ENCODE measurements around the gene TALDO1.
A peak's percentile ranks its signal among the peaks of the same experiment; 100 is the strongest.
"Not testable (repeated sequence)": the region's sequence is repeated elsewhere in the genome, so short reads cannot be mapped to it uniquely, and the experiment has no call there.

TALDO1 gene

DNA sequence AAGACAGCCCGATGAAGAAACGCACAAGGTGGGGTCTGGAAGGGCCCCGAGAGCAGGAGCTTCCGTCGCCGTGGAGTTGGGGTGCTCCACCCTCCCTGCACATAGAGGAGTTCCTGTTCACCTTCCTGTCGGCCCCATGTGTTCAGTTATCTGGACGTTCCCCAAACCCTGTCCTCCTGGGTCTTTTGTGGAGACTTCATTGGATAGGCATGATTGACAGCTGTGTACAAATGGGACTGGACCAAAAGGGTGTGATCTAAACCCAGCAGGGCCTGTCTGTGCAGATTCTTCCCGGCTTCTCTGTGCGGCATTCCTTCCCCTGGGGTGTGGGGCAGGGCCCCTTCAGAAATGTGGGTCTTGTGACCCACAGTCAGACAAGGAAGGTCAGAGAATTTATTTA lies 9.4 kb upstream of the TALDO1 start:
- not testable (repeated sequence) for DNase-seq

DNA sequence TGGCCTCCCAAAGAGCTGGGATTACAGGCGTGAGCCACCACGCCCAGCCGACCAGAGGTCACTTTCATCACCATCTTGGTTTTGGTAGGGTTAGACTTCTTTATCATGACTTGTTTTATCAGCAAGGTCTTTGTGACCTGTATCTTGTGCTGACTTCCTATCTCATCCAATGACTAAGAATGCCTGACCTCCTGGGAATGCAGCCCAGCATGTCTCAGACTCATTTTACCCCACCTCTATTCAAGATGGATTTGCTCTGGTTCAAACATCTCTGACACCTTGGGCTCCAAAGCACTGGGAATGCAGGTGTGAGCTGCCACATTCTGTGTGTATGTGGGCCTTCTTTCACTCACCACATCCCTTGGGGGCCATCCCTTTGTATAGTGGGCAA lies 5.1 kb upstream of the TALDO1 start:
- DNase-seq: no peak

DNA sequence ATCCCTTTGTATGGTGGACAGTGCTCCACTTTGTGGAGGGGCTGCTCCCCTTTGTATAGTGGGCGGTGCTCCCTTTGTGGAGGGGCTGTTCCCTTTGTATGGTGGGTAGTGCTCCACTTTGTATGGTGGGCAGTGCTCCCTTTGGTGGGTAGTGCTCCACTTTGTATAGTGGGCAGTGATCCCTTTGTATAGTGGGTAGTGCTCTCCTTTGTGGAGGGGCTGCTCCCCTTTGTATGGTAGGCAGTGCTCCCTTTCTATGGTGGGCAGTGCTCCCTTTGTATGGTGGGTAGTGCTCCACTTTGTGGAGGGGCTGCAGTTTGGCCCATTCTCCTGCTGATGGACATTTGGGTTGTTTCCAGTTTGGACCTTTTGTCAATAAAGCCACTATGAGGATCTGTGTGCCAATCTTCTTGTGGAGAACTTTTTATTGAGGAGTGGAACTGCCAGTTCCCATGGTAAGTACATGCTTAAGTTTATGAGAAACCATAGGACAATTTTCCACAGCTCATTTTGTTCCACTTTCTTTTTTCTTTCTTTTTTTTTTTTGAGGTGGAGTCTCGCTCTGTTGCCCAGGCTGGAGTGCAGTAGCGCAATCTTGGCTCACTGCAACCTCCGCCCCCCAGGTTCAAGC lies 4.6 kb upstream of the TALDO1 start:
- DNase-seq: no peak

DNA sequence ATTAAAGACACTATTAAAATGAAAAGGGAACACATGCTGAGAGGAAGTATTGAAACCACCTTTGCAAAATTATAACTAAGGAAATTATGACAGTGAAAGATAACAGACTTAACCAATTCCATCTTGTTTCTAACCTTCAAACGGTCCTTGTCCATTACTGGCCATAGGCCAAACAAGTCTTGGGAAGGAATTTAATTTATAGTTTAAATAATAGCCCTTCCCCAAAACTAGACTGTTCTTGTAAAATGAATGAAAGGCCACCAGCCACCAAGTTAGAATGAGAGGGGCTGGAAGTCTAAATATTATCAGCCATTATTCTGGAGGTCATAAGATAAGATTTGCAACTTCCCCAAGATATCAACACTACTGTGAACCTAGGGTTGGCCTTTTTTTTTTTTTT lies 1.8 kb upstream of the TALDO1 start:
- DNase-seq: no peak

DNA sequence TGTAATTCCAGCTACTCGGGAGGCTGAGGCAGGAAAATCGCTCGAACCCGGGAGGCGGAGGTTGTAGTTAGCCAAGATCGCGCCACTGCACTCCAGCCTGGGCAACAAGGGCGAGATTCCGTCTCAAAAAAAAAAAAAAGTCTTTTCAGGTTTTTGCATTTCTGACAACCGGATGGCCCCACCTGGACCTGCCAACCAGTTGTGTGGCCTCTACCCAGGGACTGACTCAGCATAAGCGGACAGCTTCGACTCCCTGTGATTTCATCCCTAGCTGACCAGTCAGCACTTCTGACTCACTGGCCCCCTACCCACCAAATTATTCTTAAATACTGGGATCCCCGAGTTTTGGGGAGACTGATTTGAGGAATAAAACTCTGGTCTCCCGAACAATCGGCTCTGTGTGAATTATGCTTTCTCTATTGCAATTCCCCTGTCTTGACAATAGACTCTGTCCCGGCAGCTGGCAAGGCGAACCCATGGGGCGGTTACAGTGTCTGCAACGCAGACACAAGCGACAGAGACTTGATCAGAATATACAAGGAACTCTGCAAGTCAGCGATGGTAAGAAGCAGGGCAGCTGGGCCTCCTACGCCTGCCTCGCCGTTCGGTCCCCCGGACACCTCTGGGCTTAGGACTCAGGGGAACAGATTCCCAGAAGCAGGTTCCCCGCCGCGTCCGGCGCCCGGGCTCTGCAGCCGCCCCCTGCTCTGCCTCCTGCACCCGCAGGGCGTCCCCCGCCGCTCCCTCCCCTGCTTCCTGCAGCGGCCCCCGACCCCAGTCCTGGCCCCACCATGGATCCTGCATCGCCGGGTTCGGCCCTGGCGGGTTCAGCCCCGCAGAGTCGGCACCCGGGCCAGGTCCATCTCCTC lies 741 bp upstream of the TALDO1 start:
- no peak for DNase-seq

DNA sequence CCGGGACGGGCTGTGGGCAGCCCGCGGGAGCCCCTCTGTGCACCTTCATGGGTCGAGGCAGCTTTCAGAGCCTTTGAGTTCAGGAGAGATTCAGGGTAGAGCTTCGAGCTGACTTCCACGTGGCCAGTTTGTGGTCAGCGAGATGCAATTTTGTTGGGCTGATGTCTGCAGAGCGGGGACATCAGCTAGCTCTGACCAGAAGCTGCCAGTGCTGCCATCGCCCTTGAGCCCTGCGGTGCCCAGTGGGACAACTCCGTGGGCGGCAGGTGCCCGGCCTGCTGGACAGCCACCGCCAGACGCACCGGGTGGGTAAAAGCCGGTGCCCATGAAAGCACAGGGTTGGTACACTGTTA lies 719 bp downstream of the TALDO1 start:
- no peak for DNase-seq

DNA sequence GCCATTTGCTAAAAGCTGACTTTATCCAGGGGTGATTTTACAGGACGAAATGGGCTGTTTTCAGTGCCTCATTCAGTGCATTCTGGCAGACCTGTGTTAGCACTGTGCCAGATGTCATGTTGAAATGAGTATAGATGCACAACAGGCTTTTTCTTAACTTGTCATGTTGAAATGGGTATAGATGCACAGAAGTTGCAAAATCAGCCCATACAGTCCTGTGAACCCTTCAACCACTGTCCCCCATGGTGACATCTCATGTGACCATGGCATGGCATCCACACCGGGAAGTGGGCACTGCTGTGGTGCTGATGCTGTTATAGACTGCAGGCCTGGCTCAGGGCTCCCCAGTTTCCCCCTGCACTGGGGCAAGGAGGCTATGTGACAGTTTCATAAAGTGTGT lies 2.5 kb downstream of the TALDO1 start:
- no peak for DNase-seq

DNA sequence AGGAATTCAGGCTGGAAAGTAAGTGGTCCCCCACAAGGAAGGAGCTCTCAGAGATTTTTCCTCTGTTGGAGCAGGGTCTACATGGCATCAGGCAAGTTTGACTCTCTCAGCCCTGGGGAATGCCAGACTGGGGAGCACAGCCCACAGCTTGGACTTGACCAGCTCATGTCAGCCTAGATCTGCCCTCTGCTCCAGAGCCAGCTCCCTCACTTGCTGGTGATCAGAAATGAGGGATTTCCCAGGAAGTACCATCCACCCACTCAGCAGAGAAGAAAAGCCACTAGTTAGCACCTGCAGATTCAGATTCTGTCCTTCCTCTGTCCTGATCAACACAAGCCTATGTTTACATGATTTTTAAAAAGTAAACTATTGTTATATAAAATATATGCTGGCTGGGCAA lies 13.0 kb downstream of the TALDO1 start:
- DNase-seq: no peak

DNA sequence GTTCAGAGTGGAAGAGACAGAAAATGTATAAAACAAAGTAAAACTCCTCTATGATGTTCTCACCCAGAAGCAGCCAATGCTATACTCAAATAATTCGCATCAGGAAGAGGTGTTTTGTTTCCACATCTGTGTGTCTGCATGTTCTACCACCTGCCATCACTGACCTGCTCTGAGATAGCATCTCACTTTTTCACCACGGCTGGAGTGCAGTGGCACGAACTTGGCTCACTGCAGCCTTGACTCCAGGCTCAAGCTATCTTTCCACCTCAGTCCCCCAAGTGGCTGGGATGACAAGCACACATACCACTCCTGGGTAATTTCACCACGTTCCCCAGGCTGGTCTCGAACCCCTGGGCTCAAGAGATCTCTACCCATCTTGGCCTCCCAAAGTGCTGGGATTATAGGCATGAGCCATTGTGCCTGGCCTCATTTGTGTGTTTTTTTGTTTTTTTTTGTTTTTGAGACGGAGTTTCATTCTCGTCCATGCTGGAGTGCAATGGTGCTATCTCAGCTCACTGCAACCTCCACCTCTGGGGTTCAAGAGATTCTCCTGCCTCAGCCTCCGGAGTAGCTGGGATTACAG lies 14.4 kb downstream of the TALDO1 start:
- no peak for DNase-seq

DNA sequence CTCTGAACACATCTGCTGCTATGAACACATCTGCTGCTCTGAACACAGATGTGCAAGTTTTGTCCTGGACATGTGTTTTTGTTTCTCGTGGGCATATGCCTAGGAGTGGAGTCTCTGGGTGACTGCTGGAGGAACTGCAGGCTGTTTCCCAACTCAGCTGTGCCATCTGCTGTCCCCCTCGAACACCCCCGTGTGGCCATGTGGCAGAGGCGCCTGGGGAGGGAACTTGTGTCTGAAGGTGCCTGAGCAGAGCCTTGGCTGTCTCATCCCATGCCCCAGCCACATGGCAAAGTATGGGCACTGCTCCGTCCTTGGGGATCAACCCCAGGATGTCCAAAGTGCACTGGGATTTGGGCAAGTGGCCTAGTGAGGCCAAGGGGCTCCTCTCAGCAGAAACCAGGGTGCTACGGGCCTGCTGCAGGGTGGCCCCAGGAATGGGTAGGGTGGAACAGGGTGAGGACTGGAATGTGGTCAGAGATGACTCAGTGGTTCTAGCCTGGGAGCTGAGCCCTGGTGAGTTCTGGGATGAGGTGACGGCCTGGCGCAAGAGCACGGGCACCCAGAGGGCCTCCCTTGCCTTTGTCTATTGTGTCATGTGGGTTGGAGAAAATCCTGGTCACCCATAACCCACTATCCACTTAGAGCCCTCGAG lies 15.3 kb downstream of the TALDO1 start:
- no peak for DNase-seq

DNA sequence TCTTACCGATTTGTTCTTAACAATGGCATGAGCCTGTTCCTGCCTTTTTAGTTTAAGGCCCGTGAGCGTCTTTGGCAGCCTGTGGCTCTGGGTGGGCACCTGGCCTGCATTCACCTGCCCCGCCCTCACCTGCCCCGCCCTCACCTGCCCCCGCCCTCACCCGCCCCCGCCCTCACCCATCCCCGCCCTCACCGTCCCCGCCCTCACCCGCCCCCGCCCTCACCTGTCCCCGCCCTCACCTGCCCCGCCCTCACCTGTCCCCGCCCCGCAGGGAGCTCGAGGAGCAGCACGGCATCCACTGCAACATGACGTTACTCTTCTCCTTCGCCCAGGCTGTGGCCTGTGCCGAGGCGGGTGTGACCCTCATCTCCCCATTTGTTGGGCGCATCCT lies 15.8 kb downstream of the TALDO1 start:
- no peak for DNase-seq

DNA sequence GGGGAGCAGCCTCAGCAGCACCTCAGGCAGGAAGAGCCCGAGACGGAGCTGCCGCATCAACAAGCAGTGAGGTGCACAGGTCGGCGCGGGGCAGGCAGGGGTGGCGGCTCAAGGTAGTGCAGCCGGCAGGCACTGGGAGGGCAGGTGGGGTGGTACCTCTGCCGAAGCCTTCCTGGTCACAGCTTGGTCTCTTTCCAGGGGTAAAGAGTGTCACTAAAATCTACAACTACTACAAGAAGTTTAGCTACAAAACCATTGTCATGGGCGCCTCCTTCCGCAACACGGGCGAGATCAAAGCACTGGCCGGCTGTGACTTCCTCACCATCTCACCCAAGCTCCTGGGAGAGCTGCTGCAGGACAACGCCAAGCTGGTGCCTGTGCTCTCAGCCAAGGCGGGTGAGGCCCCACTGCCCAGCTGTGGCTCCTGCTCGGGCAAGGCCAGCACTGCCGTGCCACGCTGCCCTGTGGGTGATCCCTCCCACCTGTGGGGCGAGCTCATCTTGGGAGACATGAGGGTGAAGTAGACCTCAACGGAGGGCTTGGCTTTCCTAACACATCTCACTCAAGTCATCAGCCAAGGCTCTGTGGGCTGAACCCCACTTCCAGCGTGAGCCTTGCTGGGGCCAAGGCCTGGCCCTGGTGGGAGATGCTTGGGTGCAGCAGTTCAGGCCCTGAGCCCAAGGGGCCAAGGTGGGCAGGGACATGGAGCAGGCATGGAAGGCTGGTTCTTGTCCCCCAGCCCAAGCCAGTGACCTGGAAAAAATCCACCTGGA lies 16.5 kb downstream of the TALDO1 start:
- DNase-seq: no peak

DNA sequence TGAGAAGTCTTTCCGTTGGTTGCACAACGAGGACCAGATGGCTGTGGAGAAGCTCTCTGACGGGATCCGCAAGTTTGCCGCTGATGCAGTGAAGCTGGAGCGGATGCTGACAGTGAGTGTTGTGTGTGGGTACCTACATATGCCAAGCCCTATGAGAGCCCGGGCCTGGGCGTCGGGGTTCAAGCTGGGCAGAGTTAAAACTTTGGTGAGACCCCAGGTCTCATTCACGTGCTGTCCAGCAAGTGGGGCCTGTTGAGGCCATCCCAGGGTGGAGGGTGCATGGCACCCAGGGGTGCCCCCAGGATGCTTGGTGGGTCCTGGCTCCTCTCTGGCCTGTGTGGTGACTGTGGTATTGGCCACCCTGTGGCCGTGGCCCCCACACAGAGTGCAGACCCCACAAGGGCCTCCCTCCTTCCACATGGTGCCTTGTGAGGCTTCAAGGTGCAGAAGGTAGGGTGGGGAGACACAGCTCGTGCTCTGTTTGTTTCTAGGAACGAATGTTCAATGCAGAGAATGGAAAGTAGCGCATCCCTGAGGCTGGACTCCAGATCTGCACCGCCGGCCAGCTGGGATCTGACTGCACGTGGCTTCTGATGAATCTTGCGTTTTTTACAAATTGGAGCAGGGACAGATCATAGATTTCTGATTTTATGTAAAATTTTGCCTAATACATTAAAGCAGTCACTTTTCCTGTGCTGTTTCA lies 17.2 kb downstream of the TALDO1 start:
- no peak for DNase-seq

DNA sequence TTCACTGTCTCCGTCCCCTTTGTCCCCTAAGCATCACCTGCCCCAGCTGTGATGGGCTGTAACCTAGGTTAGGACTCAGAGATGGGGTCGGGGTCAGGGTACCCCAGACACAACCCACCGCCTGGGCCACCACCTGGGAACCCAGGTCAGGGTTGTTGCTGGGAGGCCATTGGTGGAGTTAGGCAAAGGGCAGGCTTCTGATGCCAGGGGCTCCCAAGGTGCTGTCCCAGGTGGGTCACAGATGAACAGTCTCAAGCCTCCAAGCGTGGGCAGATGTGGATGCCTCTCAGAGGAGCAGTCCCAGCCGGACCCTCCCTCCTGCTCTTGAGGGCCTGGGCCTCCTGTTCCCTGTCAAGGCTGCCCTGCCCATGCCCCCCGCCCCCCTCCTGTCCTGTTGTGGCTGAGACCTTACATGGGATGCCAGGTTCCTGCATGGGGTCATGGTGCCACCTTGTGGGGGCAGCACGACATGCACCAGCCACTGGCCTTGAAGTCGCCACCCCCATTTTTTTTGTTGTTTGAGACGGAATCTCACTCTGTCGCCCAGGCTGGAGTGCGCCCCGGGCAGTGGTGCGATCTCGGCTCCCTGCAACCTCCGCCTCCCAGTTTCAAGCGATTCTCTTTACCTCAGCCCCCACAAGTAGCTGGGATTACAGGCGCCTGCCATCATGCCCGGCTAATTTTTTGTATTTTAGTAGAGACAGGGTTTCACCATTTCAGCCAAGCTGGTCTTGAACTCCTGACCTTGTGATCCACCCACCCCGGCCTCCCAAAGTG lies 17.9 kb downstream of the TALDO1 start:
- DNase-seq: peak; percentile 73

DNA sequence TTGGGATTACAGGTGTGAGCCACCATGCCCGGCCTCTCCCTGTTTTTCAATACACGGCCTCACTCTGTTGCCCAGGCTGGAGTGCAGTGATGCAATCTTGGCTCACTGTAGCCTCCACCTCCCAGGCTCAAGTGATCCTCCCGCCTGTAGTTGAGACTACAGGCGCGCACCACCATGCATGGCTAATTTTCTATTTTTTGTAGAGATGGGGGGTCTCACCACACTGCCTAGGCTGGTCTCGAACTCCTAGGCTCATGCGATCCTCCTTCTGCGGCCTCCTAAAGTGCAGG lies 18.5 kb downstream of the TALDO1 start:
- no peak for DNase-seq

DNA sequence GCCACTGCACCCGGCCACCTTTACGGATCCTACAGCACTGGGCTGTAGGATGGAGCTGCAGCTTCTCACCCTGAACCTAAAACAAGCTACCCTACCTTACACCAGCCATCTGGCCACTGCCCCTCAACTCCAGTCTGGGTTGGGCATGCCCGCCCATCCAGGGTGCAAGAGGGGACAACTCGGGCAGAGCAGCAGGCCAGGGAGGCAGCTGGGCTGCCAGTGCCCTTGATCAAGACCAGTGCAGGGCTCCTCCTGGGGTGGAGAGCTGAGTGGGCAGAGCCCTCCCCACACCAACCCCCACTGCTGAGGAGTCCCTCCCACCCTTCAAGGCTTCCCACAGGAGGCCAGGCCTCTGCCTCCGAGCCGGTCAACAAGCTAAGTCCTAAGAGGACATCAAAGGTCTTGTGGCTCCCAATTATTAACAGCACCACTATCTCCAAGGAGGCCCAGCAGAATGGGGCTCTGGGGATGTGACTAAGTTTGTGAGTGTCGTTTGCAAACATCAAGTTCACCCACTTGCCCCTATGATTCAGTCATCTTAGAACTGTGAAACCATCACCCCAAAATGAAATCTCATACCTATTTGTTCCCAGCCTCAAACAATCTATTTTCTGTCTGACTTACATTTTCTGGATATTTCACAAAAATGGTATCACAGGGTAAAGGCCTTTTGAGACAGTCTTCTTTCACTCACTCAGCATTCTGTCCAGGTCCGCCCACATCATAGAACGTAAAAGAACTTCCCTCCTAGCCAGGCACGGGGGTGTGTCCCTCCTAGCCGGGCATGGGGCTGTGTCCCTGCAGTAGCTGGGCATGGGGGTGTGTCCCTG lies 19.1 kb downstream of the TALDO1 start:
- DNase-seq: no peak

DNA sequence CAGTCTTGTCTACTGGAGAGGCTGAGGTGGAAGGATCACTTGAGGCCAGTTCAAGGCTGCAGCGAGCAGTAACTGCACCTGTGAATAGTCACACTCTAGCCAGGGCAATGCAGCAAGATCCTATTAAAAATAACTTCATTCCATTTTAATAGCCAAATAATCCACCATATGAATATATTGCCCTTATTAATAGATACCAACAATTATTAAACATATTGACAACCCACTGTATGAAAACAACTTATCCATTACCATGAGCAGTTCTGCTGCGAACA lies 19.6 kb downstream of the TALDO1 start:
- DNase-seq: no peak

DNA sequence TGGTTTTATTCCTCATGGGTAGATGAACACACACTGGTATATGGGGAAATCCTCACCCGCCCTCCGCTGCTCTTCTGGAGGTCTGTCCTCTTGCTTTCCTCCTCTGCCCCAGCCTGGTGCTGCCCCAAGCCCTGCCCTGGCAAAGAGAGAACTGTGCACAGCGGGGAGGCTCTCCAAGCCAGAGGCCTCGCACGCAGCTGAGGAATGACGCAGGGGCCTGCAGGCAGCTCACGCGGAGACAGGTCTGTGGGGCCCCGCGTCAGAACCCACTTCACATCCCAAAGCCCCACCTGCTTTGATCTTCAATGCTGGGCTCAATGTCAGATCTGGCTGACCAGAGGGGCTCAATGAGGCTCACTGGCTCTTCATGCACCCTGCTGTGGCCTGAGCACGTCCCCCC lies 20.0 kb downstream of the TALDO1 start:
- DNase-seq: no peak

DNA sequence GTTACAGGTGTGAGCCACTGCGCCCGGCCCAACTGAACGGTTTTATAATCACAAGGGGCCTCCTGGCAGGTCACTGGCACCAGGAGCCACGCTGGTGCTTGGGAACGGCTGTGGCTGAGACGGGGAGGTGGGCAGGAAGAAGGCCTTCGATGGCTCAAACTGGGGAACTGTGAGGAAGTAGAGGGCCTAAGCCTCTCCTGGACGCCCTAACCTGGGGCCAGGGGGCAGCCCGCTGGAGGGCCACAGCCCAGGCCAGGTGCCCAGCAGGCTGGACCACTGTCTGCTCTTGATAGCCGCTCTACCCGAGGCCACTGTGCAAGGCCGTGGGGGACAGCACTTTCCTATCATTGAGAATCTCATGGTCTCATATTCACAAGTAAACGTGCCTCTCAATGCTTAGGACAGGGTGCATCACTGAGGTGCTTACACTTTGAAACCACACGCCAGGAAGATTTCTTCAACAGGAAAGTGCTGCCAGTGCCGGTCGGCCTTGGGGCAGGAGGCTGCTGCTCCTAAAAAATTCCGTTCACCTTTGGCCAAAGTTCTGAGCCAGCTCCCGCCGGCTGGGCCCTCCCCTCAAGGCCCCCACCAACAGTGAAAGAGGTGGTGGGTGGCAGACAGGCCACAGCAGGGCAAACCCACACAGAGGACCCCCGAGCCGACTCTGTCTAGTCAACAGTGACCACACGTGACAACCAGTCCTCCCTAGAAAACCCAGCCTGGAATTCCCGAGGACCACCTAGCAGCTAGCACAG lies 22.8 kb downstream of the TALDO1 start:
- no peak for DNase-seq

Measured in CD4-positive, alpha-beta T cell treated with Interferon gamma for 1 hour (primary cell).